KMS-11 (cell line): ENCODE results near the gene CCDC141.
A peak's percentile ranks its signal among the peaks of the same experiment; 100 is the strongest.

Source experiments
- H2AFZ ChIP-seq: fragments of 200-600 bp; sonication (generic); 2 replicates; pipeline ENCODE4 v1.6.1; 2016; ENCODE audit warnings: antibody characterized with exemption, mixed run types, low read depth
- H3K27ac ChIP-seq: fragments of 200-600 bp; sonication (generic); 2 replicates; pipeline ENCODE4 v1.6.1; 2016; ENCODE audit warnings: mild to moderate bottlenecking, mixed run types
- H3K27me3 ChIP-seq: fragments of 200-600 bp; sonication (generic); 2 replicates; pipeline ENCODE4 v1.6.1; 2017; ENCODE audit warnings: mild to moderate bottlenecking, low read depth, mixed run types, moderate library complexity; ENCODE audit not compliant: insufficient read depth
- H3K36me3 ChIP-seq: fragments of 200-600 bp; sonication (generic); 2 replicates; pipeline ENCODE4 v1.6.1; 2017; ENCODE audit warnings: mild to moderate bottlenecking, mixed run types; ENCODE audit not compliant: insufficient read depth
- H3K4me1 ChIP-seq: fragments of 200-600 bp; sonication (generic); 2 replicates; pipeline ENCODE4 v1.6.1; 2016; ENCODE audit warnings: mild to moderate bottlenecking, low read depth, mixed run types; ENCODE audit not compliant: poor library complexity, severe bottlenecking
- H3K4me2 ChIP-seq: fragments of 200-600 bp; sonication (generic); 2 replicates; pipeline ENCODE4 v1.7.0; 2016; ENCODE audit warnings: mild to moderate bottlenecking, mixed run types
- H3K4me3 ChIP-seq: fragments of 200-600 bp; sonication (generic); IDR thresholded peaks from 2 replicates; pipeline ENCODE4 v1.6.1; 2017; ENCODE audit warnings: low read depth, low read length, mixed read lengths; ENCODE audit not compliant: insufficient read depth
- H3K79me2 ChIP-seq: fragments of 200-600 bp; sonication (generic); 2 replicates; pipeline ENCODE4 v1.6.1; 2016; ENCODE audit warnings: low read depth, mixed run types; ENCODE audit not compliant: insufficient read depth
- H3K9ac ChIP-seq: fragments of 200-600 bp; sonication (generic); 2 replicates; pipeline ENCODE4 v1.6.1; 2016; ENCODE audit warnings: mild to moderate bottlenecking, mixed run types
- H4K20me1 ChIP-seq: fragments of 200-600 bp; sonication (generic); 2 replicates; pipeline ENCODE4 v1.6.1; 2016; ENCODE audit warnings: mild to moderate bottlenecking, mixed run types; ENCODE audit not compliant: insufficient read depth
- CTCF ChIP-seq: fragments of 200-600 bp; sonication (generic); conservative IDR thresholded peaks from 2 replicates; pipeline ENCODE4 v1.6.1; 2017; ENCODE audit warnings: low read depth, mild to moderate bottlenecking, antibody characterized with exemption, low read length, moderate library complexity, mixed read lengths

CCDC141 gene

GRCh38 chr2:178804791-178805190 lies 245.1 kb downstream of the CCDC141 start:
- Histone ChIP-seq H3K79me2 (no peaks in the 10 kb centered on the region), H3K4me3 (no peak overlapping the region), H4K20me1 (no peaks in the 10 kb centered on the region), H2AFZ (no peak overlapping the region), H3K27me3 (no peaks in the 10 kb centered on the region), H3K4me2 (no peak overlapping the region), H3K4me1 (no peaks in the 10 kb centered on the region), H3K27ac (no peak overlapping the region), H3K36me3 (no peaks in the 10 kb centered on the region; the same call in 1 of the 2 replicates), H3K9ac (no peak overlapping the region)
- TF ChIP-seq CTCF = peak; percentile 79

- no peak overlapping the region for H2AFZ ChIP-seq
- H3K9ac ChIP-seq = no peak overlapping the region
- no peak overlapping the region for H3K4me3 ChIP-seq
- no peaks in the 10 kb centered on the region for H4K20me1 ChIP-seq
- no peaks in the 10 kb centered on the region for H3K27me3 ChIP-seq
- H3K4me2 ChIP-seq = no peak overlapping the region
- H3K79me2 ChIP-seq = no peaks in the 10 kb centered on the region
- peaks cover 10% of the 10 kb centered on the region for H3K4me1 ChIP-seq
- no peak overlapping the region for H3K27ac ChIP-seq
- no peak for TF ChIP-seq CTCF
- no peaks in the 10 kb centered on the region; the same call in 1 of the 2 replicates for H3K36me3 ChIP-seq
These were observed 249.4 kb downstream of the CCDC141 start for GRCh38 chr2:178800510-178800909.

GRCh38 chr2:178799305-178799704 lies 250.6 kb downstream of the CCDC141 start:
- Histone ChIP-seq H3K36me3 (no peaks in the 10 kb centered on the region; the same call in 1 of the 2 replicates), H3K4me2 (no peak overlapping the region), H3K27ac (no peak overlapping the region), H3K4me1 (peaks cover 10% of the 10 kb centered on the region), H3K27me3 (no peaks in the 10 kb centered on the region), H3K9ac (no peak overlapping the region), H3K4me3 (no peak overlapping the region), H3K79me2 (no peaks in the 10 kb centered on the region), H2AFZ (no peak overlapping the region), H4K20me1 (no peaks in the 10 kb centered on the region)
- TF ChIP-seq CTCF = no peak

- Histone ChIP-seq H3K4me1 (peaks cover 10% of the 10 kb centered on the region), H3K4me2 (no peak overlapping the region), H3K27me3 (no peaks in the 10 kb centered on the region), H4K20me1 (no peaks in the 10 kb centered on the region), H3K4me3 (no peak overlapping the region), H3K27ac (no peak overlapping the region), H3K36me3 (no peaks in the 10 kb centered on the region), H3K9ac (no peak overlapping the region), H2AFZ (no peak overlapping the region), H3K79me2 (no peaks in the 10 kb centered on the region)
- TF ChIP-seq CTCF = peak; percentile 87
These were observed 253.8 kb downstream of the CCDC141 start for GRCh38 chr2:178796079-178796677.
